Activated CD4-positive, alpha-beta T cell treated with anti-CD3 and anti-CD28 coated beads, Interleukin-2, amount 10 ng/mL, durations not matched to agents 24 days and 14 days (primary cell): ENCODE measurements around the gene PILRA. TPM values are rescaled to one million over a fixed set of nuclear protein-coding genes. Genes with fewer than 3 reads are reported as not detected.

Experiments
- DNase-seq: peaks from one replicate; pipeline ENCODE4 v3.0.0; 2022
- H3K27ac Mint-ChIP-seq: one replicate; pipeline ENCODE4 v1.8.0; 2022; ENCODE audit warnings: mild to moderate bottlenecking, mixed read lengths
- H3K27me3 Mint-ChIP-seq: one replicate; pipeline ENCODE4 v1.8.0; 2022; ENCODE audit warnings: mixed read lengths
- H3K36me3 Mint-ChIP-seq: one replicate; pipeline ENCODE4 v1.8.0; 2022; ENCODE audit warnings: low read depth, mild to moderate bottlenecking, mixed read lengths
- H3K4me1 Mint-ChIP-seq: one replicate; pipeline ENCODE4 v1.8.0; 2021; ENCODE audit warnings: mixed read lengths
- H3K4me3 Mint-ChIP-seq: one replicate; pipeline ENCODE4 v1.8.0; 2022; ENCODE audit warnings: mild to moderate bottlenecking, moderate library complexity, mixed read lengths
- H3K9me3 Mint-ChIP-seq: one replicate; pipeline ENCODE4 v1.8.0; 2021; ENCODE audit warnings: mixed read lengths
- intact Hi-C: fragments of 100-400 bp; cut with micrococcal nuclease; formaldehyde crosslinking; loops from one replicate; pipeline ENCODE4 v1.15.1; 2023
- total RNA-seq: library from RNA; stranded (reverse); gene quantifications from 2 replicates; pipeline ENCODE4 v1.2.3, GENCODE V29; 2022

PILRA gene
- total RNA-seq, 1 donor from 2014 or later, result 11.6 TPM

GRCh38 chr7:100397315-100398081 is 24.2 kb downstream of the PILRA start:
- intact Hi-C loops, result loop anchor here (2.0 to 10.0 kb wide), 3 partner anchors 13 to 53 kb away; no protein-coding TSS in a partner anchor
- peaks cover 19% of the 10 kb centered on the region for H3K4me1 Mint-ChIP-seq
- no peaks in the 10 kb centered on the region for H3K9me3 Mint-ChIP-seq
- no peak overlapping the region for H3K4me3 Mint-ChIP-seq
- peak overlapping the region; percentile 14 for H3K27ac Mint-ChIP-seq
- H3K36me3 Mint-ChIP-seq, result no peaks in the 10 kb centered on the region
- DNase-seq, result no peak
- peaks cover 59% of the 10 kb centered on the region for H3K27me3 Mint-ChIP-seq

- DNase-seq, result no peak
- peaks cover 19% of the 10 kb centered on the region for H3K4me1 Mint-ChIP-seq
- H3K36me3 Mint-ChIP-seq, result no peaks in the 10 kb centered on the region
- intact Hi-C loops, result loop anchor here (5.0 to 10.0 kb wide), 2 partner anchors 36 to 53 kb away; no protein-coding TSS in a partner anchor
- no peak overlapping the region for H3K4me3 Mint-ChIP-seq
- H3K27me3 Mint-ChIP-seq, result peaks cover 56% of the 10 kb centered on the region
- H3K27ac Mint-ChIP-seq, result no peak overlapping the region
- no peaks in the 10 kb centered on the region for H3K9me3 Mint-ChIP-seq
Observed at GRCh38 chr7:100398239-100398638, 25.0 kb downstream of the PILRA start.

- H3K4me1 Mint-ChIP-seq, result peaks cover 19% of the 10 kb centered on the region
- intact Hi-C loops, result no loop called here
- H3K27ac Mint-ChIP-seq, result no peak overlapping the region
- H3K36me3 Mint-ChIP-seq, result no peaks in the 10 kb centered on the region
- no peak for DNase-seq
- H3K9me3 Mint-ChIP-seq, result no peaks in the 10 kb centered on the region
- H3K27me3 Mint-ChIP-seq, result peaks cover 52% of the 10 kb centered on the region
- H3K4me3 Mint-ChIP-seq, result no peak overlapping the region
Observed at GRCh38 chr7:100400041-100400440, 26.8 kb downstream of the PILRA start.

- intact Hi-C loops, result no loop called here
- H3K36me3 Mint-ChIP-seq, result no peaks in the 10 kb centered on the region
- peak; percentile 65 for DNase-seq
- peaks cover 54% of the 10 kb centered on the region for H3K27me3 Mint-ChIP-seq
- H3K9me3 Mint-ChIP-seq, result no peaks in the 10 kb centered on the region
- no peak overlapping the region for H3K27ac Mint-ChIP-seq
- no peak overlapping the region for H3K4me3 Mint-ChIP-seq
- H3K4me1 Mint-ChIP-seq, result peaks cover 17% of the 10 kb centered on the region
Observed at GRCh38 chr7:100400656-100401055, 27.4 kb downstream of the PILRA start.

GRCh38 chr7:100401811-100402210 is 28.5 kb downstream of the PILRA start:
- Mint-ChIP-seq H3K27ac (no peak overlapping the region), H3K9me3 (no peaks in the 10 kb centered on the region), H3K4me3 (no peak overlapping the region), H3K36me3 (no peaks in the 10 kb centered on the region), H3K4me1 (peaks cover 13% of the 10 kb centered on the region), H3K27me3 (peaks cover 58% of the 10 kb centered on the region)
- no peak for DNase-seq
- intact Hi-C loops, result no loop called here

GRCh38 chr7:100402241-100402640 is 29.0 kb downstream of the PILRA start:
- no peaks in the 10 kb centered on the region for H3K9me3 Mint-ChIP-seq
- H3K27ac Mint-ChIP-seq, result no peak overlapping the region
- H3K4me3 Mint-ChIP-seq, result no peak overlapping the region
- H3K36me3 Mint-ChIP-seq, result no peaks in the 10 kb centered on the region
- H3K4me1 Mint-ChIP-seq, result peaks cover 8% of the 10 kb centered on the region
- intact Hi-C loops, result no loop called here
- H3K27me3 Mint-ChIP-seq, result peaks cover 59% of the 10 kb centered on the region
- DNase-seq, result no peak

- no peak overlapping the region for H3K27ac Mint-ChIP-seq
- no peaks in the 10 kb centered on the region for H3K36me3 Mint-ChIP-seq
- peaks cover 28% of the 10 kb centered on the region for H3K27me3 Mint-ChIP-seq
- H3K9me3 Mint-ChIP-seq, result no peaks in the 10 kb centered on the region
- H3K4me1 Mint-ChIP-seq, result no peaks in the 10 kb centered on the region
- no peak overlapping the region for H3K4me3 Mint-ChIP-seq
- intact Hi-C loops, result loop anchor here (2.0 to 5.0 kb wide), 2 partner anchors 34 to 279 kb away; partner anchors contain the start of genes MBLAC1 and PILRA
- no peak for DNase-seq
Observed at GRCh38 chr7:100406767-100407166, 33.5 kb downstream of the PILRA start.

GRCh38 chr7:100407285-100408180 is 34.2 kb downstream of the PILRA start:
- H3K4me3 Mint-ChIP-seq, result no peak overlapping the region
- H3K27ac Mint-ChIP-seq, result no peak overlapping the region
- intact Hi-C loops, result loop anchor here (2.0 to 5.0 kb wide), 2 partner anchors 35 to 280 kb away; partner anchors contain the start of genes MBLAC1 and PILRA
- no peaks in the 10 kb centered on the region for H3K36me3 Mint-ChIP-seq
- H3K4me1 Mint-ChIP-seq, result no peaks in the 10 kb centered on the region
- peak; percentile 85 for DNase-seq
- H3K27me3 Mint-ChIP-seq, result peaks cover 25% of the 10 kb centered on the region
- no peaks in the 10 kb centered on the region for H3K9me3 Mint-ChIP-seq

- no peak overlapping the region for H3K4me3 Mint-ChIP-seq
- H3K9me3 Mint-ChIP-seq, result no peaks in the 10 kb centered on the region
- H3K4me1 Mint-ChIP-seq, result peaks cover 7% of the 10 kb centered on the region
- intact Hi-C loops, result loop anchor here (2.0 kb wide), 1 partner anchor 14 kb away; no protein-coding TSS in a partner anchor
- peaks cover 12% of the 10 kb centered on the region for H3K27me3 Mint-ChIP-seq
- DNase-seq, result no peak
- H3K36me3 Mint-ChIP-seq, result no peaks in the 10 kb centered on the region
- H3K27ac Mint-ChIP-seq, result no peak overlapping the region
Observed at GRCh38 chr7:100411101-100411500, 37.8 kb downstream of the PILRA start.

- Mint-ChIP-seq H3K27ac (no peak overlapping the region), H3K9me3 (no peaks in the 10 kb centered on the region), H3K27me3 (peaks cover 4% of the 10 kb centered on the region), H3K36me3 (no peaks in the 10 kb centered on the region), H3K4me3 (no peak overlapping the region), H3K4me1 (peaks cover 7% of the 10 kb centered on the region)
- intact Hi-C loops, result no loop called here
- no peak for DNase-seq
Observed at GRCh38 chr7:100413346-100413745, 40.1 kb downstream of the PILRA start.

- no peak overlapping the region for H3K4me3 Mint-ChIP-seq
- no peak overlapping the region for H3K27ac Mint-ChIP-seq
- intact Hi-C loops, result no loop called here
- peaks cover 7% of the 10 kb centered on the region for H3K4me1 Mint-ChIP-seq
- no peak for DNase-seq
- no peaks in the 10 kb centered on the region for H3K36me3 Mint-ChIP-seq
- no peaks in the 10 kb centered on the region for H3K9me3 Mint-ChIP-seq
- H3K27me3 Mint-ChIP-seq, result peaks cover 4% of the 10 kb centered on the region
Observed at GRCh38 chr7:100413889-100414288, 40.6 kb downstream of the PILRA start.

- DNase-seq, result no peak
- Mint-ChIP-seq H3K27ac (no peak overlapping the region), H3K4me1 (peaks cover 7% of the 10 kb centered on the region), H3K9me3 (no peaks in the 10 kb centered on the region), H3K4me3 (no peak overlapping the region), H3K27me3 (peaks cover 8% of the 10 kb centered on the region), H3K36me3 (no peaks in the 10 kb centered on the region)
- intact Hi-C loops, result no loop called here
Observed at GRCh38 chr7:100415448-100415847, 42.2 kb downstream of the PILRA start.

- peaks cover 4% of the 10 kb centered on the region for H3K27me3 Mint-ChIP-seq
- H3K9me3 Mint-ChIP-seq, result no peaks in the 10 kb centered on the region
- H3K27ac Mint-ChIP-seq, result no peak overlapping the region
- intact Hi-C loops, result no loop called here
- DNase-seq, result no peak
- H3K4me3 Mint-ChIP-seq, result no peak overlapping the region
- H3K36me3 Mint-ChIP-seq, result no peaks in the 10 kb centered on the region
- H3K4me1 Mint-ChIP-seq, result no peaks in the 10 kb centered on the region
Observed at GRCh38 chr7:100418930-100419659, 45.8 kb downstream of the PILRA start.
